A673 (cell line): Measurements from ENCODE around the gene RPL10A. TPM values are rescaled to one million over a fixed set of nuclear protein-coding genes. Genes with fewer than 3 reads are reported as not detected.

Experiments used
- BruUV-seq: library from RNA; stranded (reverse); fragments of 400-500 nt; replicated peaks from 2 replicates; lab custom pipeline; 2021; lab: Mats Ljungman, UMichigan
- CTCF ChIA-PET: fragments of 300-600 bp; sonication (Branson Sonifier 250); formaldehyde crosslinking; loops from one replicate; lab custom pipeline; 2022; ENCODE audit warnings: antibody characterized with exemption; lab: Charles Lee
- POLR2A ChIA-PET: fragments of 300-600 bp; sonication (Branson Sonifier 250); formaldehyde crosslinking; loops from one replicate; lab custom pipeline; 2022; ENCODE audit warnings: antibody characterized with exemption; ENCODE audit not compliant: low non-redundant PET; lab: Charles Lee
- DNase-seq: peaks from one replicate; pipeline ENCODE4 v3.0.0-alpha.2; 2015; ENCODE audit warnings: low spot score
- H3K27ac ChIP-seq: fragments of 200-600 bp; sonication (generic); 2 replicates; pipeline ENCODE4 v1.5.1; 2016; ENCODE audit warnings: mixed run types, low read depth, mild to moderate bottlenecking, mixed read lengths, antibody characterized with exemption, low read length; ENCODE audit not compliant: poor library complexity, severe bottlenecking
- H3K27me3 ChIP-seq: fragments of 200-600 bp; sonication (generic); replicated peaks from 2 replicates; pipeline ENCODE4 v1.6.1; 2017; ENCODE audit warnings: mixed run types, low read depth, mild to moderate bottlenecking, mixed read lengths, antibody characterized with exemption, low read length; ENCODE audit not compliant: insufficient read depth, poor library complexity
- H3K36me3 ChIP-seq: fragments of 200-600 bp; sonication (generic); 2 replicates; pipeline ENCODE4 v1.6.1; 2016; ENCODE audit warnings: mixed run types, mild to moderate bottlenecking, mixed read lengths, antibody characterized with exemption, low read length; ENCODE audit not compliant: insufficient read depth, poor library complexity, severe bottlenecking
- H3K4me1 ChIP-seq: fragments of 200-600 bp; sonication (generic); 2 replicates; pipeline ENCODE4 v1.6.1; 2017; ENCODE audit warnings: mixed run types, mild to moderate bottlenecking, mixed read lengths, antibody characterized with exemption, low read length; ENCODE audit not compliant: insufficient read depth, poor library complexity, severe bottlenecking
- H3K4me3 ChIP-seq: fragments of 200-600 bp; sonication (generic); 2 replicates; pipeline ENCODE4 v1.5.1; 2016; ENCODE audit warnings: low read depth, mixed run types, mild to moderate bottlenecking, mixed read lengths, low read length; ENCODE audit not compliant: poor library complexity, severe bottlenecking
- H3K9me3 ChIP-seq: fragments of 200-600 bp; sonication (generic); 2 replicates; pipeline ENCODE4 v1.6.1; 2016; ENCODE audit warnings: mixed run types, low read depth, mild to moderate bottlenecking, mixed read lengths, antibody characterized with exemption, low read length; ENCODE audit not compliant: poor library complexity, severe bottlenecking
- CTCF ChIP-seq: fragments of 300-800, 200-600 bp; sonication (generic); conservative IDR thresholded peaks from 2 replicates; pipeline ENCODE4 v1.5.1; 2017; ENCODE audit warnings: low read depth, mild to moderate bottlenecking, antibody characterized with exemption, low read length, moderate library complexity, mixed read lengths
- EZH2 ChIP-seq: fragments of 200-600 bp; sonication (generic); IDR thresholded peaks from 2 replicates; pipeline ENCODE4 v1.6.1; 2017; ENCODE audit warnings: borderline replicate concordance, low read depth, mild to moderate bottlenecking, mixed read lengths, antibody characterized with exemption, low read length; ENCODE audit not compliant: poor library complexity, severe bottlenecking
- intact Hi-C: fragments of 100-400 bp; cut with micrococcal nuclease; formaldehyde crosslinking; loops from one replicate; pipeline ENCODE4 v1.10.0; 2022; ENCODE audit not compliant: unreplicated experiment
- total RNA-seq: library from RNA; stranded (reverse); gene quantifications from 2 replicates; pipeline ENCODE4 v1.2.3, GENCODE V29; 2021

The RPL10A gene
- total RNA-seq, 1 experiment from 2014 or later: 1,064 TPM

GRCh38 chr6:35481226-35481625 is 13.0 kb downstream of the RPL10A start:
- intact Hi-C loops: no loop called here
- Histone ChIP-seq H3K4me1 (peaks cover 14% of the 10 kb centered on the region), H3K4me3 (no peak overlapping the region), H3K9me3 (no peaks in the 10 kb centered on the region), H3K27me3 (no peaks in the 10 kb centered on the region), H3K36me3 (no peaks in the 10 kb centered on the region), H3K27ac (no peak overlapping the region)
- ChIA-PET CTCF (no interaction called here), POLR2A (no interaction called here)
- DNase-seq: no peak
- no peak for TF ChIP-seq EZH2
- no peak for TF ChIP-seq CTCF
- no TSS peak for BruUV-seq

- peaks cover 18% of the 10 kb centered on the region for H3K4me1 ChIP-seq
- H3K9me3 ChIP-seq: no peaks in the 10 kb centered on the region
- ChIA-PET POLR2A (no interaction called here), CTCF (interaction anchor here (0.5 kb wide), 1 partner anchor 279 kb away, joined by 7 read pairs; no protein-coding TSS in a partner anchor)
- H3K4me3 ChIP-seq: no peak overlapping the region
- TF ChIP-seq CTCF (no peak), EZH2 (no peak)
- intact Hi-C loops: no loop called here
- H3K36me3 ChIP-seq: no peaks in the 10 kb centered on the region
- DNase-seq: no peak
- BruUV-seq: no TSS peak
- no peak overlapping the region for H3K27ac ChIP-seq
- H3K27me3 ChIP-seq: no peaks in the 10 kb centered on the region
Observed at GRCh38 chr6:35483062-35483461, 14.9 kb downstream of the RPL10A start.

GRCh38 chr6:35483490-35483889 is 15.3 kb downstream of the RPL10A start:
- intact Hi-C loops: no loop called here
- Histone ChIP-seq H3K9me3 (no peaks in the 10 kb centered on the region), H3K4me3 (no peak overlapping the region), H3K27ac (no peak overlapping the region), H3K27me3 (no peaks in the 10 kb centered on the region), H3K36me3 (no peaks in the 10 kb centered on the region), H3K4me1 (peaks cover 22% of the 10 kb centered on the region)
- TF ChIP-seq CTCF: no peak
- no peak for TF ChIP-seq EZH2
- POLR2A ChIA-PET: no interaction called here
- CTCF ChIA-PET: interaction anchor here (0.5 kb wide), 1 partner anchor 279 kb away, joined by 7 read pairs; no protein-coding TSS in a partner anchor
- DNase-seq: no peak
- no TSS peak for BruUV-seq
